Right renal cortex interstitium (tissue), 3 donors: ENCODE results near the gene PLXNA1. TPM values are rescaled to one million over a fixed set of nuclear protein-coding genes. Genes with fewer than 3 reads are reported as not detected.

ENCODE experiments used
- DNase-seq, 3 donors: peaks; one replicate each; pipeline ENCODE4 v3.0.0-alpha.2; 2013; ENCODE audit warnings: low read depth in 3 of 3, low spot score in 2 of 3
- polyA plus RNA-seq, 3 donors: library from polyadenylated mRNA; unstranded; fragments of 120-200 nt; gene quantifications; one replicate each; pipeline ENCODE4 v1.2.1, GENCODE V29; 2013; ENCODE audit not compliant: insufficient read length in 3 of 3

The PLXNA1 gene
- polyA plus RNA-seq, 3 donors = 24.1 to 29.0 (median 27.9) TPM

- DNase-seq = no peak
Measured at GRCh38 chr3:127032296-127032990, 49.5 kb downstream of the PLXNA1 start.

Other genes starting within 250 kb of the PLXNA1 start
- gene PRR23E, start 210.0 kb downstream of the PLXNA1 start, polyA plus RNA-seq = not detected